Stimulated activated CD8-positive, alpha-beta memory T cell treated with anti-CD3 and anti-CD28 coated beads, Interleukin-12 subunit alpha, Interleukin-12 subunit beta, amount 100 ng/mL, for 24 hours (primary cell): ENCODE results near the gene PLD3.
"Not testable (repeated sequence)": the region's sequence is repeated elsewhere in the genome, so short reads cannot be mapped to it uniquely, and the experiment has no call there.

Experiments used
- DNase-seq: peaks from one replicate; pipeline ENCODE4 v3.0.0-alpha.2; 2020; ENCODE audit errors: extremely low read depth

Gene PLD3

DNA sequence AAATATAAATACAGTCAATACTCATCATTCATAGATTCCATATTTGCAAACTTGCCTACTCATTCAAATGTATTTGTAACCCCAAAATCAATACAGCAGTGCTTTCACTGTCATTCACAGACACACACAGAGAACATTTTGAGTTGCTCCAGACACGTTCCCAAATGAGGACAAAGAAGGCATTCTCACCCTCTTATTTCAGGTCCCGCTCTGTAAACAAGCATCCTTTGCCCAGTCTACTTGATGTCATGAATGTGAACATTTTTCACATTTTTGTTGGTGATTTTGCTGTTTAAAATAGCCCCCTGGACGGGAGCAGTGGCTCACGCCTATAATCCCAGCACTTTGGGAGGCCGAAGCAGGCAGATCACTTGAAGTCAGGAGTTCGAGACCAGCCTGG is 15.8 kb upstream of the PLD3 start:
- DNase-seq = no peak

DNA sequence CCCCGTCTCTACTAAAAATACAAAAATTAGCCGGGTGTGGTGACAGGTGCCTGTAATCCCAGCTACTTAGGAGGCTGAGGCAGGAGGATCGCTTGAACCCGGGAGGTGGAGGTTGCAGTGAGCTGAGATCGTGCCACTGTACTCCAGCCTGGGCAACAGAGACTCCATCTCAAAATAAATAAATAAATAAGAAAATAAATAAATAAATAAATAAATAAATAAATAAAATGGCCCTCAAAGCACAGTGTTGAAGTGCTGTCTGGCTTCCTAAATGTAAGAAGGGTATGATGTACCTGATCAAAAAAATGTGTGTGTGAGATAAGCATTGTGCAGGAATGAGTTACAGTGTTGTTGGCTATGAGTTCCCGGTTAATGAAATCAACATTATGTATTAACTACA is 15.4 kb upstream of the PLD3 start:
- DNase-seq = not testable (repeated sequence)

DNA sequence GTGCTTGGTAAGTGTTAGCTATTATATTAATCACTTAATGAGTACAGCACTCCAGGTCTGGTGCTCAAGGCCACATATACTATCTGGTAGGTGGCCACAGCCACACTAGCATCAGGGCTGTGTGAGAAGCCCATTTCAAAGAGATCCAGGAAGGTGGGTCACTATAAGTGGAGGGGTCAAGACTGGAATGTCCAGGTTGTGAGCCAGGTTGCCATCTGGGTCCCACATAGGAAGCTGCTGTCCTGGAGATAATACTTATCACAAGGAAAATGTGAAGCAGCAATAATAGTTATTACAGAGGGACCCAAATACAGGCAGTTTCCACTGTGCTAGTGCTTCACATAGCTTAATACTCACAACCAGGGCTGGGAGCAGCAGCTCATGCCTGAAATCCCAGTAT is 13.4 kb upstream of the PLD3 start:
- DNase-seq = no peak

DNA sequence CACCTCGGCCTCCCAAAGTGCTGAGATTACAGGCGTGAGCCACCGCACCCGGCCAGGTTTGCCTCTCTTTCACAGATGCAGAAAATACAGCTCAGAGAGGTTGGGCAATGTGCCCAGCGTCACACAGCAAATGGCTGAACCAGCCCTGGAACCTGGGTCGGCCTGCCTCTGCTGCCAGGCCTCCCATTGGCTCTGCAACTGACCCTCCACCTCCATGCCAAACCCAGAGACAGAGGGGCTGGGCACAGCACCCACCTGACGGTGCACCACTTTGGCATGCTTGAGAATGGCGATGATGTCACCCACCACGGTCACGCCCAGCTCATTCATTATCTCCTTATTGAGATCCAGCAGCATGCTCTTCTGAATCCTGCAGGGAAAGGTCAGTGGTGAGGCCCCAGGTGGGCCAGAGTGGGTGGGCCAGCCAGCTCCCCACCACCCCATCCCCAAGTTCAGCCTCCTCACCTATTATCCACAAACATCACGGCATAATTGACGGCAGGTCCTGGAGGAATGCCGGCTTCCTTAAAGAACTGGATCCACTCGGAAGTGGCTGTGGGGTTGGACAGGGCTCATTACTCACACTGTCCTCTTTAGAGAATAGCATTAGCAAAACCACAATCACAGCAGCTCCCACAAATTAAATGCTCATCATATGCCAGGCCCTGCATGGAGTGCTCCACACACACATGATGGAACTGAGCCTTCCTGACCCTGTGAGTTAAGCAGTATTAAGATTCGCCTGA is 12.5 kb upstream of the PLD3 start:
- DNase-seq = no peak

DNA sequence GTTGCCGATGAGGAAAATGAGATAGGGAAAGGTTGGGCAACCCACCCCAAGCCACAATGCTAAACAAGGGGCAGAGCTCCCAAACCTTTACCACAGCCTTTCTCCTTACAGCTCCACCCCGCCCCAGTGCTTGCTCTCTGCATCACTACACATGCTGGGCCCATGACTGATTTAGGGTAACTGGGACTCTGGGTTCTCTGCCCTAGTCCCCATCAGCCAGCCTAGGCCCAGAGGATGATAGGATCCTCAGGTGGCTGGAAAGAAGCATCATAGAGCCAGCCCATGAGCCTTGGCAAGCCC is 11.9 kb upstream of the PLD3 start:
- DNase-seq = no peak

DNA sequence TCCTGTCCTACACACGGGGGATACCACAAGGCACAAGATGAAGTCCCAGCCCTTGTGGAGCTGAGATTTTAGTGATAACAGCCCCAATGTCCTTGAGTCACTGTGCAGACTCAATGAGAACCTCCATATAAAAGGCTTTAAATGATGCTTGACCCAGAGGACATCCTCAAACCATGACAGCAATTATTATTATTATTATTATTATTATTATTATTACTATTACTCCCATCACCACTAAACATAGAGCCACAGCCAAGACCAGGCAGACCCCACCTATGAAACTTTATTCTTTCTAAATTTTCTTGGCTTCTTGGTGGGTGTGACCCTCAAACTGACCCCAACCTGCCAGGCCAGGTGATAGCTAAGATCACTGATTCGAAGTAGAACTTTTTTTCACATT is 11.4 kb upstream of the PLD3 start:
- no peak for DNase-seq

DNA sequence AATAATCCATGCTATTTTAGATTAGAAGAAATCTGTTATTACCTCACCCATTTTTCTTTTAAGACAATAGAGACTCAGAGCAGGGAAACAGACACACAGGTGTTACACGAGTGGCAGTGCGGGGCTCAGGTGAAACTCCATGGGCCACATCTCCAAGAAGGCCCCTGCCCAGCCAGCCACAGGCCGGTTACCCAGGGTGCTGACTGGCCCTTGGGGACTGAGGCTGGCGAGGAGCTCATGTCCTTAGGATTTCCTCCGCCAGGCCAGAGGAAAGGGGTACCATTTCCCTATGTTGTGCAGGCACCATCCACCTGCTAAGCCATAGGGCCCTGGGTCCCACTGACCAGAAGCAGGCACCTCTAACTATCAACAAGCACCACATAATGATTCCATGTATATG is 10.9 kb upstream of the PLD3 start:
- no peak for DNase-seq

DNA sequence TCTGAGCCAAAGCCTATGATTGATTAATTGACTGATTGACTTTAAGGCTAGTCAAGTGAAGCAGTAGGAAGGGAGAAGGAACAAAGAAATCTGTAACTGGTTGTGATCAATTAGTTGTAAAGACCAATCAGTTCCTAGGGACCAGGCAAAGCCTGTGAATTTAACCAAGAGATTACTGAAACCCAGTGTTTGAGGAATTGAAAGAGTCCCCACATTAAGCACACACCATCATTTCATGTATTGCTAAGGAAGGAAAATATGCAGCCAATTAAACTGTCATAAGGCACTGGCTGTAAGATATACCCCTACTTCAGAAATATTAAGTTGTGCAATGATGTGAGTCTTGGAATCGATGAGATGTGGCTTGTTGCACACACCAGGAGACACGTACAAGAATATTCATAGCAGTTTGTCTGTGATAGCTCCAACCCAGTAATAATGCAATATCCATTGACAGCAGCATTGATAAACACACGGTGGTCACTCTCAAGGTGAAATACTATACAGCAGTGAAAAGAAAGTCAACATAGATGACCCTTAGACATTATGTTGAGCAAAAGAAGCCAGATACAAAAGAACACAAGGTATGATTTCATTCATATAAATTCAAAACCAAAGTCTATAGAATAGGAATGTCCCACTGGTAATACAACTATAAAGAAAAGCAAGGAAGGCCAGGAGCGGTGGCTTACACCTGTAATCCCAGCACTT is 9.3 kb upstream of the PLD3 start:
- no peak for DNase-seq

DNA sequence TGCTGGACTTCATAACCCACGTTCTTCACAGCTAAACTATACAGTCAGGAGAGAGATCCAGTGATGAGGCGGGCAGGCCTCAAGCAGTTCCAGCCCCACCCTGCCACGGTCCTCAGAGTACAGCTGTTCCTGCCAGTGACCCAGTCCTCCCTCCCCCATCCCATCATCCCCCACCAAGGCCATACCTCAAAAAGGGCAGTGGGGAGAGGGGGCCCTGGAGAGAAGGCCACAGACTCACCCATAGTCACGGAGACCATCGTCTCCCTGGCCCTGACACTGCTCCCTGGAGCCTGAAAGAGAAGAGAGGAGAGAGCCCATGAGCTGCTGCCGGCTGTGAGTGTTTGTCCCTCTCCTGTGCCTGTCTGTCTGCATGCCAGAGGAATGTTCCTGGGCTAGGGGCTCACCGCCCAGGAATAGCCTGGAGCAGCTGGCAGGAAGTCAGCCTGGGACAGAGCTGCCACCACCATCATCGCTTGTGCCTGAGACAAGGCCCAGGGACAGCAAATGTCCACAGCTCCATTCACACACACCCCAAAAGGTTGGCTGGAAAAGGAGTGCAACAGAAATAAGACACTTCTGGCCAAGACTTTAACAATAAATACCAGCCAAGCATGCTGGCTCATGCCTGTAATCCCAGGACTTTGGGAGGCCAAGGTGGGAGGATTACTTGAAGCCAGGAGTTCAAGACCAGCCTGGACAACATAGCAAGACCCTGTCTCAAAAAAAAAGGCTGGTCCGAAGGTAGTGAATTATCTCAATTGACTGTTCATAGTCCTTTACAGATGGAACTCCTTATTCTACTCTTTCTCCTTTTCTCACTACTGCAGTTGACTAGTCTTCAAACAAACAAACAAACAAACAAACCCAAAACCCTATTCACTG is 6.7 kb upstream of the PLD3 start:
- DNase-seq = no peak

DNA sequence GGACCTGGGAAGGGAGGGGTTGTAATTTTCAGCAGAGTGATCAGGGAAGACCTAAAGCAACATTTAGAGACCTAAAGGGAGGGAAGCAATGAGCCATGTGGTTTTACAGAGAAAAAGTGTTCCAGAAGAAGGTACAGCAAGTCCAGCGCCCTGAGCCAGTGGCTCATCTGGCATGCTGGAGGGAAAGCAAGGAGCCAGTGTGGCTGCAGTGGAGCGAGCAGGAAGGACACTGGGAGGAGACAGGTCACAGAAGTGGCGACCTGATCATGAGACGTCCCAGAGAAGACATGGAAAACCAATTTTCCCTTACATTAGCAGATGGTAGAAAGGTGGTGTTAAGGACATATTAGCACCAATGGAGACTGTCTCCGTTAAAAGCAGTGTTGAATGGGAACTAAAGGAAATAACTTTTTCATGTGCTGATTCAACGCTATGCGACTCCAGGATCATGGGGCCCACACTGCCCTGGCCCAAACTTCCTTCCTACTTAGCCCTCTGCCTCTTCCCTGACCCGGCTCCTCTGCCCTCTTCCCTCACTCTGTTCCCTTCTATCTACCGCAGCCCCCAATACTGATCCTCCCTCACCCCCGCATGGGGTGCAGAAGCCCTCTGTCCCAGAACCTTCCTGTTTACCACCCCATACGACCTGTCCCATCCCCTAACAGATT is 5.7 kb upstream of the PLD3 start:
- DNase-seq = no peak

DNA sequence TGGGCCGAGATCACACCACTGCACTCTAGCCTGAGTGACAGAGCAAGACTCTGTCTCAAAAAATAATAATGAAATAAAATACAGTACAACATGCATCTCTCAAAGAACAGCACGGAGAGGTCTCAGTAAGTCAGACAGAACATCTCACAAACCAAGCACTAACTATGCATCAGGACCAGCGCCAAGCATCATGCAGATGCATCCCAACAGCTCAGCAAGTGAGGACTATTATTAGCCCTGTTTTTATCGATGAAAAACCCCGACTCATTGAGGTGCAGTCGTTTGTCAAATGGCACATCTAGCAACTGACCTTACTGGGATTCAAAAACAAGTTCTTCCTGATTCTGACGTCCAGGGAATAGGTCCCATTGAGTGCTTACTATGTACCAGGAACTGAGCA is 4.1 kb upstream of the PLD3 start:
- no peak for DNase-seq

DNA sequence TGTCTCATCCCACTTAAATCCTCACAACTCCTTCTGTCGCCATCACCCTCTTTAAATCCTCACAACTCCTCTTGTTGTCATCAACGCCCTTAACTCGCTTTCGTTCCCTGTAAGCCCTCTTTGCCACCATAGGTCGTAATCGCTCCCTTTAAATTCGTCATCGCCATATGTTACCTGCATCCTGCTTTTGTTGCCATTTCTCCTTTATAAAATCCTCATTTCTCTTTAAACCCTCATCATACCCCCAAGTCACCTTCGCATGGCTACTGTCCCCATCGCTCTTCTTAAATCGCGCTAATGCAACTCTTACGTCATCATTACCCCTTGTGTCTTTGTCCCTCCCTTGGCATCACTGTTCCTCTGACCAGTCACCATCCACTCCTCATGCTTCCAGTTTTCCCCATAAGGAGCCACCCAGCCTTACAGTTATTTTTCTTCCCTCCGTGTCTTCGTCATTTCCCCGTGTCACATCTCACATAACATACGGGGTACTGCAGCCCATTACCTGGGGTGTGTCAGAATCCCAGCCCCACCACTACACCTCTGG is 539 bp downstream of the PLD3 start:
- no peak for DNase-seq

DNA sequence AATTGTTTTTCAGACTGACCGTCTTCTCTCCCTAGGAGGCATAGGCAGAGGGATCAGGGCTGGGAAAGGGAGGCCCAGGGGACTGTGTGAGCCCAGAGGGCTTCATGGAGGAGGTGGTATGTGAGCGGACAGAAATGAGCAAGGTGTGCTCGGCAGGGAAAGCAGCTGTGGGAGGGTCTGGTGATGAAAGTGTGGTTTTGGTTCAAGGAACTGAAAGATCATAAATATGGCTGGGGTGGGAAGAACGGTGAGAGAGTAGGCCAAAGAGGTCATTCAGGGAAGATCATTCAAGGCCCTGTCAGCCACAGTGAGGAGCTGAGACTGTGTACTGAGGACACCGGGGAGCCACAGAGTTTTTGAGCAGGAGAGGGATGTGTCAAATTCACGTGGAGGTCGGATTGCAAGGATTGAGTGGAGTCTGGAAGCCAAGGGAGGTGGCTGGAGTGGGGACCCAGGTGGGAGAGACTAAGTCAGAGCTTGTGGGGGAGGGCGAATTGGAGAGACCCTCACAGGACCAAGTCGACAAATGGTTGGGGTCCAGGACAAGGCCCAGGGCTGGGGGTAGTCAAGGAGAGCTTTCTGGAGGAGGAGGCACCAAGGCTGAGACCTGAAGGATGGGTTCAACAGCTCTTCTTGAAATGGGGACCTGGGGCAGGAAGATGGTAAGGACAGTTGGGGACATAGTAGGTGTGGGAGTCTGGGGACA is 7.6 kb downstream of the PLD3 start:
- DNase-seq = no peak

DNA sequence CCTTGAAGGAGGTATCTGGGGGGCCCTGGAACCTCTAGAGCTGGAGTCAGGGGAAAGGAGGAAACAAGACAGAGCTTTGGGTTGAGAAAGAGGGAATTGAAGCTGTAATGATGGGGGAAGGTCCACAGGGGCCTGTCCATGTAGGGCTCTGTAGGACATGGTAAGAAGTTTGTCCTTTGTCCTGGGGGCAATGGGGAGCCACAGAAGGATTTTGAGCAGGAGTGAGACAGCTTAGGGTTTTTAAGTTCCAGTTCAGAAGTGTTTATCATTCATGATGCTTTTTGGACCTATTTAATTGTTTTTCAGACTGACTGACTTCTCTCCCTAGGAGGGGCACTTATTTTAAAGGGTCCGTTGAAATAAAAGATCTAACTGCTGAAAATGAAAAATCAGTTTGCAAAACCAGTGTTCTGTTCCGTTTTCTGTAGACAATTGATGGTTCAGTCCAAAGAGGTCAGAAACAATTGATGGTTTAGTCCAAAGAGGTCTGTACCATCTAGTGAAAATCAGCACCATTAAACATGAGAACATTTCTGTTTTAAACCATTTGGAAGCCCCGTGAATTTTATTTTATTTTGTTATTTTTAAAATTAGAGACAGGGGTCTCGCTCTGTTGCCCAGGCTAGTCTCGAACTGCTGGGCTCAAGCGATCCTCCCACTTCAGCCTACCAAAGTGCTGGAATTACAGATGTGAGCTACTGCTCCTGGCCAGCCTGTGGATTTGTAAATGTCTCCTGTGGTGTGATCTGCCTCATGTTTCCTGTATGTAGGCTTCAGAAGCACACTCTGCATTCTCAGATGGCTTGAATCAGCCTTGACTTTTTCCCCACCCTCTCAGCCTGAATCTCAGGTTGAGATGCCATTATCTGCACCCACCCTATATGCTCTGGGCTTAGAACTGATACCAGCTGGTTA is 8.4 kb downstream of the PLD3 start:
- no peak for DNase-seq

DNA sequence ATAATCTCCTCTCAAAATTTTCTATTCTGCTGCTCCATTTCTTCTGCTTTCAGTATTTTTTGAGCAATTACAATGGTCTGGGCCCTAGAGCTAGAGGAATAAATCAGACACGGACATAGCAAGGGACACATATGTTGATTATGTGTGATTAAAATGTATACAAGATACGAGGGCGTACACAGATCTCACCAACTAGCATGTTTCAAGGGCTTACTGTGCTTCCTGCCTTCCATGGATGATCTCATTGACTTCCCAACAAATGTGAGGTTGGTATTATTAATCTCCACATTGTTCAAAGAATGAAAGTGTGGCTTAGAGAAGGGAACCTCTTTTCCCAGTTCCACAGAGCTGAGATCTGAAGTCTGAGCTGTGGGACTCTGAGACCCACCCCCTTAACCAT is 9.1 kb downstream of the PLD3 start:
- no peak for DNase-seq

DNA sequence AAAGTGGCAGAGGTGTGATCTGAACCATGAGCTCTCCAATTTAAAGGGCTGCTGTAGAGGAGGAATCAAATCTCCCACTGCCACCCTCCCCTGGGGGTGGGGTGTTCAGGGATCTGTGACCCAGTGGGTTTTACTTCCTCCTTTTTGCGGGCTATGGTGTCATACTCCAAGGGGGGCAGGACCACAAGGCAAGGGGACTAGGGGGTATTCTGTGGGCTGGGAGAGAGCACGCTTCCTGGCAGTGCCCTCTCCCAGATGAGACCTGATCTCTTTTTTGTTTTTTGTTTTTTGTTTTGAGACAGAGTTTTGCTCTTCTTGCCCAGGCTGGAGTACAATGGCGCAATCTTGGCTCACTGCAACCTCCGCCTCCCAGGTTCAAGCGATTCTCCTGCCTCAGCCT is 10.3 kb downstream of the PLD3 start:
- no peak for DNase-seq

DNA sequence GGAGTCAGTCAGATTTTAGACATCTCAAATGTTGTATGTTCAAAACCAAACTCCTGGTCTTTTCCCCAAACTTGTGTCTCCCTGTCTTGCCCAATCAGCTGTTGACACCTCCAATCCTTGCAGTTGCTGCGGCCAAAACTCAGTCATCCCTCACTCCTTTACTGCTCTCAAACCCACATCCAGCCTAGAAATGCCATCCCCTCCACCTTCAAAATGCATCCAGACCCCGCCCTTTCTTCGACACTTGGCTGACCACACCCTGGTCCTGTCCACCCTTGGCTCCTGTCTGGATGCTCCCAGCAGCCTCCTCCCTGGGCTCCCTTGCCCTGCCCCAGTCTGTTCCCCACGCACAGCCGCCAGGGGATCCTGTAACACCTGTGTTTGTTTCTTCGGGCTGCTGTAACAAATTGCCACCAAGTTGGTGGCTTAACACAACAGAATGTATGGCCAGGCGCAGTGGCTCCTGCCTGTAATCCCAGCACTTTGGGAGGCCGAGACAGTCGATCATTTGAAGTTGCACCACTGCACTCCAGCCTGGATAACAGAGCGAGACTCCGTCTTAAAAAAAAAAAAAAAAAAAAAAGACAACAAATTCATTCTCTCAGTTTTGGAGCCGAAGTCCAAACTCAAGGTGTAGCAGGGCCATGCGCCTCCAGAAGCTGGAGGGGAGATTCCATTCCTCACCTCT is 11.7 kb downstream of the PLD3 start:
- DNase-seq = no peak

DNA sequence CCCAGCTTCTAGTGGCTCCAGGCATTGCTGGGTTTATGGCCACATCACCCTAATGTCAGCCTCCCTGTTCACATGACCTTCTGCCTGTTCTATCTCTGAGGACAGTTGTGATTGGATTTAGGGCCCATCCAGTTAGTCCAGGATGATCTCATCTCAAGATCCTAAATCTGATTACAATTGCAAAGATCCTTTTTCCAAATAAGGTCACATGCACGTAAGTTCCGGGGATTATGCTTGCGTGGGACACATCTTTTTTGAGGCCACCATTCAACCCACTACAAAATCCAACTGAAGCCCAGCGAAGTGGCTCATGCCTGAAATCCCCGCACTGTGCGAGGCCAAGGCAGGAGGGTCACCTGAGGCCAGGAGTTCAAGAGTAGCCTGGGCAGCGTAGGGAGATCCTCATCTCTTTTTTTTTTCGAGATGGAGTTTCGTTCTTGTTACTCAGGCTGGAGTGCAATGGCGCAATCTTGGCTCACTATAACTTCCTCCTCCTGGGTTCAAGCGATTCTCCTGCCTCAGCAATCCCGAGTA is 12.3 kb downstream of the PLD3 start:
- no peak for DNase-seq

DNA sequence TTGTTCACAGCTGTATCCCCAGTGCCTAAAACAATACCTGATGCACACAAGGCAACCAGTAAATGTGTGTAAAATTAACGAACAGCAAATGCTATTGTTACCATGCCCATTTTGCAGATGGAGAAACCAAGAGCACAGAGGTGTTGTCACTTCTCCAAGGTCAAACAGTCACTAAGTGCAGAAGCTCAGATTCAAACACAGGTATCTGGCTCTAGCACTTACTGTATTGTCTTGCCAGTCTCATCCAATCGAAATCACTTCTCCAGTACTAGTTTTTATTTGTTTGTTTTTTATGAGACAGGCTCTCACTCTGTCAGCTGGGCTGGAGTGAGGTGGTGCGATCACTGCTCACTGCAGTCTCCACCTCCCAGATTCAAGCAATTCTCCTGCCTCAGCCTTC is 13.7 kb downstream of the PLD3 start:
- no peak for DNase-seq
